ENCODE results near the gene PRM1. TPM values are rescaled to one million over a fixed set of nuclear protein-coding genes. Genes with fewer than 3 reads are reported as not detected.

Gene PRM1
- total and polyA plus RNA-seq, 4 donors = not detected

GRCh38 chr16:11276896-11277593 lies 4.1 kb downstream of the PRM1 start:
- Histone ChIP-seq H3K27ac (ENCODE audit: low read depth in 1 of 2, low read length in 2 of 2) (no peak overlapping the region), H3K36me3 (ENCODE audit: control insufficient read depth in 1 of 2, insufficient read depth in 2 of 2, low read length in 1 of 2) (no peaks in the 10 kb centered on the region), H3K4me1 (ENCODE audit: control insufficient read depth in 1 of 2, insufficient read depth in 2 of 2, low read length in 2 of 2) (no peaks in the 10 kb centered on the region), H3K27me3 (ENCODE audit: control insufficient read depth in 1 of 2, insufficient read depth in 2 of 2, low read length in 1 of 2) (no peaks in the 10 kb centered on the region), H3K9me3 (ENCODE audit: control insufficient read depth, low read length) (no peaks in the 10 kb centered on the region), H3K4me3 (ENCODE audit: low read length in 2 of 2) (no peak overlapping the region)
- intact Hi-C loops (cut with DNase I) = no loop called here
- no peak for ATAC-seq (ENCODE audit: low FRiP score)
- no peak for DNase-seq
- WGBS, 2 donors = 90% methylated on average over 11 of the region's 11 CpGs

GRCh38 chr16:11276143-11276895 lies 4.8 kb downstream of the PRM1 start, which contains the start of gene PRM2:
PRM2 (minus strand) TSS chr16:11276480; CDS start chr16:11276370, 110 bp downstream.
- intact Hi-C loops (cut with DNase I) = no loop called here
- WGBS, 2 donors = 93 to 94% methylated on average over 26 of the region's 26 CpGs
- no peak for ATAC-seq (ENCODE audit: low FRiP score)
- Histone ChIP-seq H3K27me3 (ENCODE audit: control insufficient read depth in 1 of 2, insufficient read depth in 2 of 2, low read length in 1 of 2) (no peaks in the 10 kb centered on the region), H3K27ac (ENCODE audit: low read depth in 1 of 2, low read length in 2 of 2) (no peak within 1 kb of the TSS), H3K4me1 (ENCODE audit: control insufficient read depth in 1 of 2, insufficient read depth in 2 of 2, low read length in 2 of 2) (no peaks in the 10 kb centered on the region), H3K9me3 (ENCODE audit: control insufficient read depth, low read length) (no peaks in the 10 kb centered on the region), H3K36me3 (ENCODE audit: control insufficient read depth in 1 of 2, insufficient read depth in 2 of 2, low read length in 1 of 2) (no peaks in the 10 kb centered on the region), H3K4me3 (ENCODE audit: low read length in 2 of 2) (no peak within 1 kb of the TSS)
- no peak for DNase-seq

- Histone ChIP-seq H3K36me3 (ENCODE audit: control insufficient read depth in 1 of 2, insufficient read depth in 2 of 2, low read length in 1 of 2) (no peaks in the 10 kb centered on the region), H3K27ac (ENCODE audit: low read depth in 1 of 2, low read length in 2 of 2) (no peak overlapping the region), H3K27me3 (ENCODE audit: control insufficient read depth in 1 of 2, insufficient read depth in 2 of 2, low read length in 1 of 2) (no peaks in the 10 kb centered on the region), H3K4me3 (ENCODE audit: low read length in 2 of 2) (no peak overlapping the region), H3K4me1 (ENCODE audit: control insufficient read depth in 1 of 2, insufficient read depth in 2 of 2, low read length in 2 of 2) (no peaks in the 10 kb centered on the region), H3K9me3 (ENCODE audit: control insufficient read depth, low read length) (no peaks in the 10 kb centered on the region)
- no peak for DNase-seq
- no peak for ATAC-seq (ENCODE audit: low FRiP score)
- intact Hi-C loops (cut with DNase I) = no loop called here
- WGBS, 2 donors = 91 to 97% methylated on average over 7 of the region's 7 CpGs
Observed at GRCh38 chr16:11274964-11275363, 6.2 kb downstream of the PRM1 start.

- Histone ChIP-seq H3K27ac (ENCODE audit: low read depth in 1 of 2, low read length in 2 of 2) (no peak overlapping the region), H3K9me3 (ENCODE audit: control insufficient read depth, low read length) (no peaks in the 10 kb centered on the region), H3K4me1 (ENCODE audit: control insufficient read depth in 1 of 2, insufficient read depth in 2 of 2, low read length in 2 of 2) (no peaks in the 10 kb centered on the region), H3K27me3 (ENCODE audit: control insufficient read depth in 1 of 2, insufficient read depth in 2 of 2, low read length in 1 of 2) (no peaks in the 10 kb centered on the region), H3K36me3 (ENCODE audit: control insufficient read depth in 1 of 2, insufficient read depth in 2 of 2, low read length in 1 of 2) (no peaks in the 10 kb centered on the region), H3K4me3 (ENCODE audit: low read length in 2 of 2) (no peak overlapping the region)
- intact Hi-C loops (cut with DNase I) = no loop called here
- DNase-seq (no peak), ATAC-seq (ENCODE audit: low FRiP score) (peak; percentile 8)
- WGBS, 2 donors = 67 to 71% methylated on average over 3 of the region's 3 CpGs
Observed at GRCh38 chr16:11273721-11274324, 7.3 kb downstream of the PRM1 start.

- Histone ChIP-seq H3K27me3 (ENCODE audit: control insufficient read depth in 1 of 2, insufficient read depth in 2 of 2, low read length in 1 of 2) (no peaks in the 10 kb centered on the region), H3K9me3 (ENCODE audit: control insufficient read depth, low read length) (no peaks in the 10 kb centered on the region), H3K27ac (ENCODE audit: low read depth in 1 of 2, low read length in 2 of 2) (no peak within 1 kb of the TSS), H3K4me1 (ENCODE audit: control insufficient read depth in 1 of 2, insufficient read depth in 2 of 2, low read length in 2 of 2) (no peaks in the 10 kb centered on the region), H3K4me3 (ENCODE audit: low read length in 2 of 2) (no peak within 1 kb of the TSS), H3K36me3 (ENCODE audit: control insufficient read depth in 1 of 2, insufficient read depth in 2 of 2, low read length in 1 of 2) (no peaks in the 10 kb centered on the region)
- no peak for ATAC-seq (ENCODE audit: low FRiP score)
- WGBS, 2 donors = 87 to 88% methylated on average over 29 to 30 of the region's 30 CpGs
- intact Hi-C loops (cut with DNase I) = no loop called here
- DNase-seq = no peak
Observed at GRCh38 chr16:11272921-11273720, 8.0 kb downstream of the PRM1 start, which contains the start of gene PRM3. PRM3 (minus strand) TSS chr16:11273629; CDS start chr16:11273595, 34 bp downstream.

GRCh38 chr16:11272484-11272883 lies 8.6 kb downstream of the PRM1 start:
- Histone ChIP-seq H3K27ac (ENCODE audit: low read depth in 1 of 2, low read length in 2 of 2) (no peak overlapping the region), H3K4me3 (ENCODE audit: low read length in 2 of 2) (no peak overlapping the region), H3K36me3 (ENCODE audit: control insufficient read depth in 1 of 2, insufficient read depth in 2 of 2, low read length in 1 of 2) (no peaks in the 10 kb centered on the region), H3K9me3 (ENCODE audit: control insufficient read depth, low read length) (no peaks in the 10 kb centered on the region), H3K4me1 (ENCODE audit: control insufficient read depth in 1 of 2, insufficient read depth in 2 of 2, low read length in 2 of 2) (no peaks in the 10 kb centered on the region), H3K27me3 (ENCODE audit: control insufficient read depth in 1 of 2, insufficient read depth in 2 of 2, low read length in 1 of 2) (no peaks in the 10 kb centered on the region)
- ATAC-seq (ENCODE audit: low FRiP score) = no peak
- WGBS, 2 donors = 91% methylated on average over 6 of the region's 6 CpGs
- no peak for DNase-seq
- intact Hi-C loops (cut with DNase I) = no loop called here

GRCh38 chr16:11271610-11272009 lies 9.5 kb downstream of the PRM1 start:
- Histone ChIP-seq H3K27ac (ENCODE audit: low read depth in 1 of 2, low read length in 2 of 2) (no peak overlapping the region), H3K4me1 (ENCODE audit: control insufficient read depth in 1 of 2, insufficient read depth in 2 of 2, low read length in 2 of 2) (no peaks in the 10 kb centered on the region), H3K9me3 (ENCODE audit: control insufficient read depth, low read length) (no peaks in the 10 kb centered on the region), H3K27me3 (ENCODE audit: control insufficient read depth in 1 of 2, insufficient read depth in 2 of 2, low read length in 1 of 2) (no peaks in the 10 kb centered on the region), H3K36me3 (ENCODE audit: control insufficient read depth in 1 of 2, insufficient read depth in 2 of 2, low read length in 1 of 2) (no peaks in the 10 kb centered on the region), H3K4me3 (ENCODE audit: low read length in 2 of 2) (no peak overlapping the region)
- ATAC-seq (ENCODE audit: low FRiP score) (no peak), DNase-seq (no peak)
- WGBS, 2 donors = 96 to 98% methylated on average over 10 of the region's 10 CpGs
- intact Hi-C loops (cut with DNase I) = no loop called here

GRCh38 chr16:11270602-11271162 lies 10.4 kb downstream of the PRM1 start:
- no peak overlapping the region for H3K4me3 ChIP-seq (ENCODE audit: low read length in 2 of 2)
- H3K4me1 ChIP-seq (ENCODE audit: control insufficient read depth in 1 of 2, insufficient read depth in 2 of 2, low read length in 2 of 2) = no peaks in the 10 kb centered on the region
- whole genome bisulfite sequencing, 2 donors = 93 to 97% methylated on average over 2 of the region's 2 CpGs
- no peak overlapping the region for H3K27ac ChIP-seq (ENCODE audit: low read depth in 1 of 2, low read length in 2 of 2)
- no peaks in the 10 kb centered on the region for H3K27me3 ChIP-seq (ENCODE audit: control insufficient read depth in 1 of 2, insufficient read depth in 2 of 2, low read length in 1 of 2)
- no peak for ATAC-seq (ENCODE audit: low FRiP score)
- intact Hi-C loops (cut with DNase I) = no loop called here
- DNase-seq = no peak
- H3K36me3 ChIP-seq (ENCODE audit: control insufficient read depth in 1 of 2, insufficient read depth in 2 of 2, low read length in 1 of 2) = no peaks in the 10 kb centered on the region
- no peaks in the 10 kb centered on the region for H3K9me3 ChIP-seq (ENCODE audit: control insufficient read depth, low read length)
